Testis (tissue), 2 donors: Measurements from ENCODE around the gene VIPR1.

Experiments used
- CTCF ChIP-seq, 3 experiments: fragments of 450-650 bp in 2 of 3; fragments of 200-600 bp in 1 of 3; sonication (generic) in 1 of 3; IDR thresholded peaks; one replicate each; pipeline ENCODE4 v1.5.1; 2016 to 2019; ENCODE audit warnings: antibody characterized with exemption in 3 of 3, mild to moderate bottlenecking in 2 of 3, moderate library complexity in 1 of 3
- POLR2A ChIP-seq: fragments of 450-650 bp; IDR thresholded peaks from one replicate; pipeline ENCODE4 v1.6.1; 2017; ENCODE audit warnings: antibody characterized with exemption, mild to moderate bottlenecking, moderate library complexity

- TF ChIP-seq CTCF (IDR thresholded peaks at IDR 0.05) (no peak), POLR2A (no peak)
These were observed 55.4 kb downstream of the VIPR1 start for GRCh38 chr3:42557854-42558253.
